C4-2B (cell line): ENCODE measurements around the gene GABRB1.

ENCODE experiments used
- H3K27ac ChIP-seq: fragments of 450-650 bp; 2 replicates; pipeline ENCODE4 v1.5.1; 2017
- CTCF ChIP-seq: fragments of 450-650 bp; conservative IDR thresholded peaks from 2 replicates; pipeline ENCODE4 v1.5.1; 2017; ENCODE audit warnings: mild to moderate bottlenecking
- ZFX ChIP-seq: fragments of 450-650 bp; IDR thresholded peaks from 2 replicates; pipeline ENCODE4 v1.6.1; 2017

The GABRB1 gene

GRCh38 chr4:47425628-47426027 lies 394.3 kb downstream of the GABRB1 start:
- TF ChIP-seq CTCF = no peak
- no peak for TF ChIP-seq ZFX
- H3K27ac ChIP-seq = no peak overlapping the region

DNA sequence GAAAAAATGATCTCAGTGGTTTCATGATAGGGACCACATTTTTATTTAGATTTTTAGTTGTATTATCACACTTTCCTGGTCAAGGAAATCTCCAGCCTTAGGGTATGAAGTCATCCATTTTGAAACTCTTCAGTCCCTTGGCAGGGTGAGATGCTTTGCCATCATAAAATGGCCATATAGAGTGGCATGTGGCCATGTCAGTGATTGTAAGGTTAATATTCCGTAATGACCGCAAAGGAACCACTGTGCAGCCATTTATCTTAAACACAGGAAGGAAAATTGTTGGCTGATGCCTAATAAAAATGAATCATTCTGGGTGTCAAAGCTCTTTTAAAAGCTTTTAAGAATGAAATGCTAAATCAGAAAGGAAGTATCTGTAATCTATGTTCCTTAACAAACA lies 396.6 kb downstream of the GABRB1 start:
- H3K27ac ChIP-seq = no peak overlapping the region

DNA sequence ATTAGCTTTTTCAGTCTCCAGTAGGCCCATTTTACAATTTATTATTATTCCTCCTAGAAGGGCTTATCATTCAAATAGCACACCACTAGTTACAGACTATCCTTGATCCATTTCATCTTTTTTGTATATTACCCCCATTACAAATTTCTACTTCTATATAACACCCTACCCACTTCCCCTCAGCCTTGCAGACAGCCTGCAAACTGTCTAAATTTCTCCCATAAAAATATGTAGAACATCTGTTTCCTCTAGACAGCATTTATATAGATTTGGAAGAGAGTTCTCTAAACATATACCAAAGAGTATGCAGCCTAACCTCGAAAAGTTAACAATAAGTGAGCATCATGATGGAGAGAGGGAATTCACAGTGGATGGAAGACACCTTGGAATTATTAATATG lies 401.4 kb downstream of the GABRB1 start:
- no peak overlapping the region for H3K27ac ChIP-seq
- TF ChIP-seq CTCF (no peak), ZFX (no peak)

More for the DNA sequence above, 396.6 kb downstream of the GABRB1 start:
- TF ChIP-seq ZFX = no peak
- TF ChIP-seq CTCF = no peak

DNA sequence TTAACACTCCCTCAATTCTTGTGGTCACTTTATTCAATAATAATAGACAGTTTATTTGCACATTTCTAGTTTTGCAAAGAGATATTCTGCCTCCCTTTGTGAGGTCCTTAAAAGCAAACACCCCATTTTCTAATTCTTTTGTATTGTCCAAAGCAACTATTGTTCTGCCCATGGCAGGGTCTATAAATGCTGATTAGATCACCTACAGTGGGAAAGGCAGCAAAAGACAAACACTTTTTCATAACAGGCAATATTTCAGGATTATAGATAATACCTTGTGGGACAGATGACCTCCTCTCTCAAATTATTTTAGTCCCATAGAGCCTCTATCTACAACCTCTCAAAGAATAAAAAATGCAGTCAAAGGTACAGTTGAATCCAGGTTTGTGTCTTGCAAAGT lies 403.6 kb downstream of the GABRB1 start:
- no peak for TF ChIP-seq ZFX
- no peak for TF ChIP-seq CTCF
- no peak overlapping the region for H3K27ac ChIP-seq

DNA sequence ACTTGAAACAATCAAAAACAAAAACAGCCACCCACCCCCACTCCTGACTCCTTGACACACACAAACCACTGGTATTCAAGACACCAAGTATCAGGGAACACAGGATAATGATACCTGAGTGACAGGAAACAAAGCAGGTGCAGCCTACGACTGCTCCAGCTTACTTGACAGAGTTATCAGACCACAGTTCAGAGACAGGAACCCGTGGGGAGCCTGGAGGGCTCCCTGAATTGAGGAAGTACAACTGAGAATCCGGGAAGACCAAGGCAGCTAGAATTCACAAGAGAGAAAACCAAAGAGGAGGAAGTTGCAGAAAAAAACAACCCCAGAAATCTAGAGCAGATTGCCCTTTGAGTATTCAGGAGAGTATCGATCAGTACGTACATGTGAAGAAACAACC lies 411.6 kb downstream of the GABRB1 start:
- TF ChIP-seq ZFX (no peak), CTCF (no peak)

GRCh38 chr4:47444031-47444430 lies 412.7 kb downstream of the GABRB1 start:
- no peak overlapping the region for H3K27ac ChIP-seq
- TF ChIP-seq CTCF (no peak), ZFX (no peak)

More for the DNA sequence above, 411.6 kb downstream of the GABRB1 start:
- no peak overlapping the region for H3K27ac ChIP-seq

DNA sequence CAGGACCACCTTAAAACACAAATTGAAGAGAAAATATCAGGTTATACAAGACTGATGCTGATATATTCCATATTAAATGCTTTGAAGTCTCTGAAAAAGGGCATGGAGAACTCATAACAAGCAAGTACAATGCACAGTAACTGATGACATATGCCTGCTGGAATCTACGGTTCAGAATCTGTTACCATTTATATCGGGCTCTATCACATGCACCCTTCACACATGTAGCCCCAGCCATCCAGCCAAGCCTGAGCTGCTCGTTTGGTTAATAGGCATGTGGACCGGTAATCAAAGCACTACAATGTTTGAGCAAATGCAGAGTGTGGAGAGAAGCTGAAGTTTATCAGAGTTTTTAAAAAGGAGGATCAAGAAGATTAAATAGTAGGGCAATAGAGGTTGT lies 420.3 kb downstream of the GABRB1 start:
- TF ChIP-seq ZFX = no peak
- no peak overlapping the region for H3K27ac ChIP-seq

DNA sequence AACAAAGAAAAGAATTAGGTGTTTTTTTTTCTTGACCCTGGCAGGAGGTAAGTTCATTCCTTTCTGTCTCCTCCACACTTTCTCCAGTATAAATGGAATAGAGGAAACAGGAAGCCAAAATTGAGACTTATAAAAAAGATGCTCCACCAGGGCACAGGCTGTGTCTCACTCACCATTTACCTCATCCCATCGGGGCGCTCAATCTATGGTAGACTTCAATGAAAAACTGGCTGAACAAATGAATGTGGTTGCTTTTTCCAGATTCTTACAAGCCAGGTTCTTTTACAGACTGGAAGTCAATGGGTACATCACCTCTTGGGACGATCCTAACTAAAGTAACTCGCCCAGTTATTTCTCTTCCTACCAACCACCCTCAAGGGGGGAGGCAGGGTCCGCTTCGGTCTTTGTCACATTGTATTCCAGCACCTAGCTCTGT lies 431.4 kb downstream of the GABRB1 start:
- TF ChIP-seq ZFX (no peak), CTCF (no peak)
- H3K27ac ChIP-seq = peak overlapping the region; percentile 83
